Renal cortical epithelial cell (primary cell): ENCODE data around the gene FAM228B. TPM values are rescaled to one million over a fixed set of nuclear protein-coding genes. Genes with fewer than 3 reads are reported as not detected.
"Not testable (repeated sequence)": the region's sequence is repeated elsewhere in the genome, so short reads cannot be mapped to it uniquely, and the experiment has no call there.

ENCODE experiments used
- DNase-seq: peaks from one replicate; pipeline ENCODE4 v3.0.0-alpha.2; 2011; ENCODE audit warnings: low read depth
- total RNA-seq: library from RNA; depleted of rRNA; stranded (reverse); fragments of >200 nt; gene quantifications from 2 replicates; pipeline ENCODE4 v1.2.3, GENCODE V29; 2014

FAM228B gene
- 11.8 and 13.4 TPM in 2 replicates for total RNA-seq

GRCh38 chr2:24123195-24123921, at the start of gene FAM228B, which contains the start of gene PFN4:
TSS of gene FAM228B (plus strand) at chr2:24123469. CDS start at chr2:24124362, 893 bp downstream.
TSS of gene PFN4 (minus strand) at chr2:24123334. CDS start at chr2:24122535, 799 bp downstream.
- DNase-seq: peak; percentile 51

- no peak for DNase-seq
These were observed 49.5 kb upstream of the FAM228B start for GRCh38 chr2:24073816-24074215.

DNA sequence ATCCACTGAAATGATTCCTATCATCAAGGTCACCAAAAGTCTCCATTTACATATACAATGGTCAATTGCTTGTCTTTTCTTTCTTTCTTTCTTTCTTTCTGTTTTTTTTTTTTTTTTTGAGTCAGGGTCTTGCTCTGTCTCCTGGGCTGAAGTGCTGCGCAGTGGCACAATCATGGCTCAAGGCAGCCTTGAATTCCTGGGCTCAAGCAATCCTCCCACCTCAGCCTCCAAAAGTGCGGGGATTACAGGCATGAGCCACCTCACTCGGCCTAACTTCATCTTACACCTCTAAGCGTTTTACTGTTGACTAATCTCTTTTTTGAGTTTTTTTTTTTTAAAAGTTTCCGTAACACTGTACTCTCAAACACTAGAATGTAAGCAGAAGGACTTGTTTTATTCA, 48.0 kb upstream of the FAM228B start:
- DNase-seq: no peak

- peak; percentile 98 for DNase-seq
These were observed 47.1 kb upstream of the FAM228B start, which contains the start of gene SF3B6 for GRCh38 chr2:24075915-24076848. TSS of gene SF3B6 (minus strand) at chr2:24076326. CDS start at chr2:24076229, 97 bp downstream.

DNA sequence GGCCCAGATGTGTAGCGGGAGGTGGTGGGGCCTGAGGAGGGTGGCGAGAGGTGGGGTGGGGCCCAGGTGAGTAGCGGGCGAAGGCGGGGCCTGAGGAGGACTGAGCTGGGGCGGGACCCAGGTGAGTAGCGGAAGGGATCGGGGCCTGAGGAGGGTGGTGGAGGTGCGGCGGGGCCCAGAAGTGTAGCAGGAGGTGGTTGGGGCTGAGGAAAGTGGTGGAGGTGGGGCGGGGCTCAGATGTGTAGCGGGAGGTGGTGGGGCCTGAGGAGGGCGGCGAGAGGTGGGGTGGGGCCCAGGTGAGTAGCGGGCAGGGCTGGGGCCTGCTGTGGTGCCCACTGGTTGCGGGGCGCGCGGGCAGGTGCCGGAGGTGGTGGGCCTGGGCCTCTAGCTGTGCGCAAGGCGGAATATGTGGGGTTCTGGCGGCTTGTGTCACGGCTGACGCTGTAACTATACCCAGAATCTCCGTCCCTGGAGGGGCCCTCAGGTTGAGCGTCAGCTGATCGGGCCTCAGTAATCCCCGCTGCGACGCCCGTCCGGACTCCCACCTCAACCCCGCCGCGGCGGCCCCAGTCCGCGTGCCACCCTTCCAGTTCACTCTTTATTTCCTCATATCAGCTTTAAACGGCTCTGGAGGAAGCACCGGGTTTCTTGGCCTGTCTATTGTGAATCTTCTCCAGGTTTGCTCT, 46.3 kb upstream of the FAM228B start:
- no peak for DNase-seq

- DNase-seq: no peak
These were observed 45.8 kb upstream of the FAM228B start for GRCh38 chr2:24077535-24077877.

- DNase-seq: no peak
These were observed 45.4 kb upstream of the FAM228B start for GRCh38 chr2:24077879-24078278.

DNA sequence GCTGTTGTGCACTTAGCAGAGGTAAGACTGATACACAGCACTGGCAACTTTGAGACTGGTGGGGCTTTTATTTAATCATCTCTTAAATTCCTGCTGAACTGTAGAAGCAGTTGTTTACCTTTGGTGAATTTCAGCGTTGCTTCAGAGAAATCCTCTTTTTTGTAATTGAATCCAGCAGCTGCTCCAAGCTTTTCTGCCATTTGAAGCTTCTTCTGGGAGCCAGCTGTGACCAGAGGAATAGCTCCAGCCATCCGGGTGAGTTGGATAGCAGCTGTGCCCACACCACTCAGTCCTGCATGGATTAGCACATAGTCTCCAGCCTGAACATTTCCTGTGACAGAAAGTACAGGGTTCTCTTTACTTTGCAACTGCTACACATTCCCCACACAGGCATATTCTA, 42.6 kb upstream of the FAM228B start:
- DNase-seq: no peak

- DNase-seq: no peak
These were observed 40.3 kb upstream of the FAM228B start for GRCh38 chr2:24082787-24083566.

GRCh38 chr2:24083567-24084385, 39.5 kb upstream of the FAM228B start:
- peak; percentile 84 for DNase-seq

- DNase-seq: peak; percentile 67
These were observed 38.7 kb upstream of the FAM228B start, which contains the start of gene TP53I3 for GRCh38 chr2:24084386-24085199. TSS of gene TP53I3 (minus strand) at chr2:24084834. CDS start at chr2:24084326, 508 bp downstream.

DNA sequence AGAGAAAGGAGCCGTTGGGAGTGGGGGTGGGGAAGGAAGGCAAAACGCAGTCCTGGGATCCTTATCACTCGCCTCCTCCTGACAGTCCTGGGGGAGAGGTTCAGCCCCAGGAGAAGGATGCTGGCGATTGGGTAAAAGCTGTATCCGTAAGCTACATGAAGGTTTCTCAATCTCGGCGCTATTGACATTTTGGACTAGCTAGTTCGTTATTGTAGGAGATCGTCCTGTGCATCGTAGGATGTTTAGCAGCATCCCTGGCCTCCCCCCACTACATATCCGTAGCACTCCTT, 38.1 kb upstream of the FAM228B start:
- DNase-seq: no peak

- no peak for DNase-seq
These were observed 37.0 kb upstream of the FAM228B start for GRCh38 chr2:24086241-24086640.

DNA sequence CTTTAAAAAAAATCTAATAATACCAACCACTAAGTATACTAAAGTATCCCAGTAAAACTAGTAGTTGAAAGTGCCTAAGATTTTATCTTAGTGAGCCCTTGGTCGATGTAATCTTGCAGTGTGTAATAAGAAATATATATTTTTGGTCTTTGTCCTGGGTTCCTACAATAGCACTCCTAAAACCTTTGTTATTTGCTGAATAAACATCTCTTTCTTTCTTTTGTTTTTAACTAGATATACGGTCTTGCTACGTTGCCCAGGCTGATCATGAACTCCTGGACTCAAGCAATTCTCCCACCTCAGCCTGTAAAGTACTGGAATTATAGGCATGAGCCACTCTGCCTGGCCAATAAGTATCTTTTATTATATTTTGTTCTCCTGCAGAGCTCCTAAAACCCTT, 36.2 kb upstream of the FAM228B start:
- DNase-seq: no peak

DNA sequence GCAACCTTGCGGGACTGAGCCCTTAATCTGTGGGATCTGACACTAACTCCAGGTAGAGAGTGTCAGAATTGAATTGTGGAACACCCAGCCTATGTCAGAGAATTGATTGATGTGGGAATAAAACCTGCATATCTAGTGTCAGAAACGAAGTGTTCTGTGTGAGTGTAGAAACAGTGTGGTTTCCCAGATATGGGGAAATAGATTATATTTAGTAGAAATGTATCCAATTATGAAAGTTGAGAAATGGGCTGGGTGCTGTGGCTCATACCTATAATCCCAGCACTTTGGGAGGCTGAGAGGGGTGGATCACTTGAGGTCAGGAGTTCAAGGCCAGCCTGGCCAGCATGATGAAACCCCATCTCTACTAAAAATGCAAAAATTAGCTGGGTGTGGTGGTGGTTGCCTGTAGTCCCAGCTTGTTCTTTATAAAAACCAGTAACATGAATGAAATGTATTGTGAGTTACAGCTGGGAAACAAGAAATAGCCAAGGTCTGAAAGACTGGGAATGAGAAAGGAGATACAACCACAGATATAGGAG, 34.4 kb upstream of the FAM228B start:
- DNase-seq: no peak

DNA sequence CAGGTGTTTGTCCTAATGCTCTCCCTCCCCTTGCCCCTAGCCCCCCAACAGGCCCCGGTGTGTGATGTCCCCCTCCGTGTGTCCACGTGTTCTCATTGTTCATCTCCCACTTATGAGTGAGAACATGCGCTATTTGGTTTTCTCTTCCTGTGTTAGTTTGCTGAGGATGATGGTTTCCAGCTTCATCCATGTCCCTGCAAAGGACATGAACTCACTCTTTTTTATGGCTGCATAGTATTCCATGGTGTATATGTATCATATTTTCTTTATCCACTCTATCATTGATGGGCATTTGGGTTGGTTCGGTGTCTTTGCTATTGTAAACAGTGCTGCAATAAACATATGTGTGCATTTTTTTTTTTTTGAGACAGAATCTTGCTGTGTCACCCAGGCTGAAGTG, 30.0 kb upstream of the FAM228B start:
- not testable (repeated sequence) for DNase-seq

DNA sequence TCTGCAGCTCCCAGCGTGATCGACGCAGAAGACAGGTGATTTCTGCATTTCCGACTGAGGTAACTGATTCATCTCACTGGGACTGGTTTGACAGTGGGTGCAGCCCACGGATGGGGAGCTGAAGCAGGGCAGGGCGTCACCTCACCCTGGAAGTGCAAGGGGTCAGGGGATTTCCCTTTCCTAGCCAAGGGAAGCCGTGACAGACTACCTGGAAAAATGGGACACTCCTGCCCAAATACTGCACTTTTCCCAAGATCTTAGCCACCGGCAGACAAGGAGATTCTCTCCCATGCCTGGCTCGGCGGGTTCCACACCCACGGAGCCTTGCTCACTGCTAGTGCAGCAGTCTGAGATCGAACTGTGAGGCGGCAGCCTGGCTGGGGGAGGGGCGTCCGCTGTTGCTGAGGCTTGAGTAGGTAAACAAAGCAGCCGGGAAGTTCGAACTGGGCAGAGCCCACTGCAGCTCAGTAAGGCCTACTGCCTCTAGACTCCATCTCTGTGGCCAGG, 28.0 kb upstream of the FAM228B start:
- not testable (repeated sequence) for DNase-seq

- DNase-seq: not testable (repeated sequence)
These were observed 22.5 kb upstream of the FAM228B start for GRCh38 chr2:24100732-24101131.

DNA sequence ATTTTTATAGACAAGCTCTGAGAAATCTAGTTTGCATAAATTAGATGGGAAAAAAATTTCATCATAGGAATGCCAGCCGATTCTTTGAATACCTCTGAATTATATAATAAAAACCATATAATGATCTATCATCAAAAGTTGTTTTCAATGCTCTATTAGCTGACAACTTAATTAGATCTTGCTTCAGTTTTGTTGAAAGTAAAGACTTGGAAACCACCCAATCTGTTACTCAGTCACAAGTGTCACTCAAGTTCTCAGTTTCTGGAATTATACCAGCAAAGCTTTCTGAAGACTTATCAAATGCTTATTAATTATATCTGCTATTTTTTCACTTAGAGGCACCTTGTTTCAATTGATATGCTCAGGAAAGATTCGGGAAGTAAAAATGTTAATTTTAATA, 21.3 kb upstream of the FAM228B start:
- DNase-seq: no peak
